ENCODE data around the gene TAF1A. TPM values are rescaled to one million over a fixed set of nuclear protein-coding genes. Genes with fewer than 3 reads are reported as not detected.

TAF1A gene
- total RNA-seq, 4 donors from 2014 or later, result 2.3 to 7.7 (median 5.2) TPM

DNA sequence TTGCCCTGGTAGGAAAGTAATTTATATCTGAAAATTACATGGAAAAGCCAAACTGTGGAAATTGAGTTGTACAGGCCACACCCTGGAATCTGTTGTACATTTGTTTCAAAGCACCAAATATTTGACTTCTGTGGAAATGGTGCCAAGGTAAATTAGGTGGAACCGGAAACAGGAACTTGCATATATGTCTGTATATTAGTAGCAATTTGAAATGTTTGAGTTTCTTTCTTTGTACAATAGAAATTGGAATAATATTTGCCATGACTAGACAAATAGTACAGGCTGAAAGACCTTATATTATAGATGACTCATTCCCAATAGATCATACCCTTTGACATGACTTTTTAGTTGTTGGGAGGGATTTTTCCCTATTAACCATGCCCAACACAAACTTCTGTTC is 10.5 kb upstream of the TAF1A start:
- H3K27ac ChIP-seq, result no peak overlapping the region

GRCh38 chr1:222596696-222597095 is 7.0 kb upstream of the TAF1A start:
- Histone ChIP-seq H3K36me3 (no peaks in the 10 kb centered on the region), H3K4me1 (peaks cover 0 to 12% (median 5%) of the 10 kb centered on the region in 3 donors), H3K4me3 (no peak overlapping the region), H3K27me3 (no peaks in the 10 kb centered on the region), H3K9me3 (no peaks in the 10 kb centered on the region), H3K27ac (no peak overlapping the region)
- intact Hi-C loops (cut with DNase I), result no loop called here
- TF ChIP-seq CTCF (IDR thresholded peaks at IDR 0.05), result no peak
- TF ChIP-seq POLR2A (IDR thresholded peaks at IDR 0.05), result no peak
- WGBS, 2 donors, result 80 to 81% methylated on average over 4 of the region's 4 CpGs
- DNase-seq, result no peak

More for the DNA sequence above, 10.5 kb upstream of the TAF1A start:
- TF ChIP-seq POLR2A (IDR thresholded peaks at IDR 0.05) (no peak), CTCF (IDR thresholded peaks at IDR 0.05) (no peak)
- peaks cover 0 to 12% (median 5%) of the 10 kb centered on the region in 3 donors for H3K4me1 ChIP-seq
- H3K9me3 ChIP-seq, result no peaks in the 10 kb centered on the region
- H3K27me3 ChIP-seq, result no peaks in the 10 kb centered on the region
- intact Hi-C loops (cut with DNase I), result no loop called here
- no peak overlapping the region for H3K4me3 ChIP-seq
- 29 to 44% methylated on average over 1 of the region's 1 CpG for WGBS, 2 donors
- no peaks in the 10 kb centered on the region for H3K36me3 ChIP-seq
- DNase-seq, result no peak

- no peak for DNase-seq
- intact Hi-C loops (cut with DNase I), result no loop called here
- Histone ChIP-seq H3K9me3 (no peaks in the 10 kb centered on the region), H3K36me3 (no peaks in the 10 kb centered on the region), H3K27me3 (no peaks in the 10 kb centered on the region), H3K4me1 (peaks cover 0 to 8% (median 3%) of the 10 kb centered on the region in 3 donors), H3K27ac (no peak overlapping the region), H3K4me3 (no peak overlapping the region)
- TF ChIP-seq CTCF (IDR thresholded peaks at IDR 0.05) (no peak), POLR2A (IDR thresholded peaks at IDR 0.05) (no peak)
- WGBS, 2 donors, result 86 to 89% methylated on average over 3 of the region's 3 CpGs
These were observed 5.1 kb upstream of the TAF1A start for GRCh38 chr1:222594789-222595188.

DNA sequence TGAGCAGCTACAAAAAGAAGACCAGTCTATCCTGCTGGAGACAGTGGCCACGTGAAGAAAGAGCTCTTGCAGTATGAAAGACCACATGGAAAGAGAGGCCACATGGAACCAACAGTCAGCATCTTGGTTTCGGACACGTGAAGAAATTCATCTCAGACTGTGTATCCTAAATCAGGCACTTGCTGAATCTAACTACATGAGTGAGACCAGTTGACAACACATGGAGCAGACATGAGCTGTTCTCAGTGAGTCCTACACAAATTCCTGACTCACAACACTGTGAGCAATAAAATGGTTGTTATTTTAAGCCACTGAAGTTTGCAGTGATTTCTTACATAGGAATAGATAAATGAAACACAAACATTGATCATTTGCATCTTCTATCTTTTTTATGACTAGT is 2.4 kb upstream of the TAF1A start:
- intact Hi-C loops (cut with DNase I), result no loop called here
- DNase-seq, result no peak

DNA sequence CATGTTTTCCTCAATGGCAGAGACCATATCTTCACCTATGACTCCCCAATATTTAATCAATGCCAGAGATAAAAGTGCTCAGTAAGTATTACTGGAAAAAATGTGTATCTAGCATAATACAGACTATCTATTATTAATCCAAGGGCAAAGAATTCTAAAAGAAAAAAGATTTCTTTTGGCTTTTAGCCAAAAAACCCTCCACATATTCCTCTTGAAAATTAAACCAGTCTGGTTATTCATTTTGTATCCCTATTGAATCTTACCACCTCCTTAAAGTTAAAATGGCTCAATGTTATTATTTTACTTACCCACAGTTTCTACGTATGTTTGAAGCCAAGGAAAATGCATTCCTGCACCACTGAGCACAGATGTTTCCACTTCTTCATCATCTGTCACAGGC is 1.6 kb downstream of the TAF1A start:
- H3K4me1 ChIP-seq, result peaks cover 4 to 26% (median 14%) of the 10 kb centered on the region in 3 donors

More for the DNA sequence above, 2.4 kb upstream of the TAF1A start:
- no peaks in the 10 kb centered on the region for H3K9me3 ChIP-seq
- H3K27ac ChIP-seq, result no peak overlapping the region
- H3K4me3 ChIP-seq, result no peak overlapping the region
- H3K4me1 ChIP-seq, result peaks cover 4 to 26% (median 14%) of the 10 kb centered on the region in 3 donors
- TF ChIP-seq POLR2A (IDR thresholded peaks at IDR 0.05), result no peak
- no peak for TF ChIP-seq CTCF (IDR thresholded peaks at IDR 0.05)
- peaks cover 0 to 9% (median under 1%) of the 10 kb centered on the region in 3 donors for H3K36me3 ChIP-seq
- 68 to 81% methylated on average over 3 of the region's 3 CpGs for WGBS, 2 donors
- no peaks in the 10 kb centered on the region for H3K27me3 ChIP-seq

More for the DNA sequence above, 1.6 kb downstream of the TAF1A start:
- Histone ChIP-seq H3K36me3 (peaks cover 0 to 45% (median 8%) of the 10 kb centered on the region in 3 donors), H3K27ac (no peak overlapping the region), H3K9me3 (no peaks in the 10 kb centered on the region), H3K27me3 (no peaks in the 10 kb centered on the region), H3K4me3 (no peak overlapping the region)
- 80 to 92% methylated on average over 1 of the region's 1 CpG for WGBS, 2 donors
- TF ChIP-seq CTCF (IDR thresholded peaks at IDR 0.05), result no peak
- no peak for TF ChIP-seq POLR2A (IDR thresholded peaks at IDR 0.05)
- intact Hi-C loops (cut with DNase I), result no loop called here
- no peak for DNase-seq
